HepG2 (cell line): ENCODE data around the gene DIS3L2. TPM values are rescaled to one million over a fixed set of nuclear protein-coding genes. Genes with fewer than 3 reads are reported as not detected.

Source experiments
- ATAC-seq: fragments of 200-7000 bp; cut with Tn5 transposase; 3 replicates; pipeline ENCODE4 v1.9.1; 2020; ENCODE audit warnings: mild to moderate bottlenecking, moderate library complexity
- BruUV-seq: library from RNA; stranded (reverse); fragments of 400-500 nt; replicated peaks from 2 replicates; lab custom pipeline; 2021; lab: Mats Ljungman, UMichigan
- CTCF ChIA-PET: fragments of 300-600 bp; formaldehyde crosslinking; extraction: SDS; loops from one replicate; lab custom pipeline; 2021; ENCODE audit warnings: low total read pairs, inconsistent platforms, low intra/inter-chr PET ratio; lab: Yijun Ruan, JAX
- POLR2A ChIA-PET: fragments of 350-600 bp; sonication (Branson Sonifier 250); formaldehyde crosslinking; loops from one replicate; lab custom pipeline; 2020; ENCODE audit warnings: antibody characterized with exemption, inconsistent platforms; lab: Yijun Ruan, JAX
- DNase-seq: peaks from one replicate; pipeline ENCODE4 v3.0.0-alpha.2; 2015; ENCODE audit warnings: low spot score
- FAIRE-seq: peaks from 3 replicates; lab custom pipeline; 2011; peaks lifted over from hg19 to GRCh38; lab: Jason Lieb, UNC
- H2AFZ ChIP-seq: one replicate; pipeline ENCODE4 v1.6.1; 2011; ENCODE audit warnings: low read length, inconsistent platforms
- H3K27ac ChIP-seq: fragments of 300-600 bp; 3 replicates; pipeline ENCODE4 v1.8.0; 2011; ENCODE audit warnings: mixed run types, mild to moderate bottlenecking, mixed read lengths, low read length, inconsistent platforms; ENCODE audit not compliant: insufficient read depth; ENCODE audit errors: extremely low read length
- H3K27me3 ChIP-seq, 2 experiments: fragments of 200-600 bp in 1 of 2; 2 replicates in 1 of 2; 3 replicates in 1 of 2; pipeline versions ENCODE4 v1.6.0 to v1.8.0; 2011; ENCODE audit warnings: low read length in 2 of 2, mild to moderate bottlenecking in 2 of 2, moderate library complexity in 2 of 2, inconsistent platforms in 1 of 2; ENCODE audit not compliant: insufficient read depth in 2 of 2, control insufficient read depth in 1 of 2
- H3K36me3 ChIP-seq, 2 experiments: fragments of 200-600 bp in 1 of 2; replicated peaks in 1 of 2; 2 replicates in 1 of 2; 3 replicates in 1 of 2; pipeline versions ENCODE4 v1.5.1 to v1.8.0; 2011; ENCODE audit warnings: low read length in 2 of 2, inconsistent platforms in 1 of 2; ENCODE audit not compliant: insufficient read depth in 2 of 2, control insufficient read depth in 1 of 2
- H3K4me1 ChIP-seq: 2 replicates; pipeline ENCODE4 v1.5.1; 2012; ENCODE audit warnings: low read length, inconsistent platforms; ENCODE audit not compliant: insufficient read depth
- H3K4me2 ChIP-seq: 2 replicates; pipeline ENCODE4 v1.6.0; 2011; ENCODE audit warnings: low read depth, low read length, inconsistent platforms
- H3K4me3 ChIP-seq, 3 experiments: fragments of 200-600 bp in 1 of 3; sonication (generic), shearing (Covaris generic) in 1 of 3; replicated peaks in 1 of 3; 2 replicates each; pipeline ENCODE4 v1.5.1; 2011 to 2016; ENCODE audit warnings: low read length in 3 of 3, inconsistent platforms in 2 of 3, low read depth in 2 of 3, mild to moderate bottlenecking in 2 of 3, control low read depth in 1 of 3, mixed read lengths in 1 of 3; ENCODE audit not compliant: insufficient read depth in 1 of 3
- H3K79me2 ChIP-seq: one replicate; pipeline ENCODE4 v1.6.1; 2011; ENCODE audit warnings: low read length, inconsistent platforms; ENCODE audit not compliant: insufficient read depth
- H3K9ac ChIP-seq: 2 replicates; pipeline ENCODE4 v1.6.0; 2011; ENCODE audit warnings: mild to moderate bottlenecking, low read depth, low read length, inconsistent platforms; ENCODE audit not compliant: insufficient read depth
- H3K9me3 ChIP-seq: 2 replicates; pipeline ENCODE4 v1.5.1; 2012; ENCODE audit warnings: mild to moderate bottlenecking, low read length
- H4K20me1 ChIP-seq: 2 replicates; pipeline ENCODE4 v1.6.0; 2011; ENCODE audit warnings: inconsistent platforms, mild to moderate bottlenecking, low read length, moderate library complexity; ENCODE audit not compliant: insufficient read depth
- AGO2 ChIP-seq: fragments of 200-400 bp; formaldehyde crosslinking; optimal IDR thresholded peaks from 2 replicates; pipeline ENCODE3; 2017; ENCODE audit warnings: mild to moderate bottlenecking, low read depth, low read length, moderate library complexity
- ARID3A ChIP-seq: IDR thresholded peaks from 2 replicates; pipeline ENCODE4 v1.6.1; 2012; ENCODE audit warnings: low read depth, low read length, improper control_type of control experiment
- GATAD2A ChIP-seq: IDR thresholded peaks from 2 replicates; pipeline ENCODE4 v1.6.1; 2016
- NFKBIZ ChIP-seq: IDR thresholded peaks from 2 replicates; pipeline ENCODE4 v1.6.1; 2018; ENCODE audit warnings: missing genetic modification reagents, missing compliant biosample characterization
- NR3C1 ChIP-seq: sonication (generic); formaldehyde crosslinking; IDR thresholded peaks from 2 replicates; pipeline ENCODE4 v1.4.0; 2020; ENCODE audit warnings: missing genetic modification reagents
- PCBP2 ChIP-seq: fragments of 200-400 bp; formaldehyde crosslinking; optimal IDR thresholded peaks from 2 replicates; pipeline ENCODE3; 2018; ENCODE audit warnings: low read length, low read depth; ENCODE audit not compliant: poor library complexity, severe bottlenecking
- POLR2AphosphoS2 ChIP-seq: IDR thresholded peaks from 2 replicates; pipeline ENCODE4 v1.6.1; 2011; ENCODE audit warnings: low read depth, low read length, improper control_type of control experiment
- SOX13 ChIP-seq, 3 experiments: fragments of 450-650 bp in 1 of 3; sonication (generic) in 1 of 3; formaldehyde crosslinking in 1 of 3; IDR thresholded peaks in 2 of 3; conservative IDR thresholded peaks in 1 of 3; 2 replicates each; pipeline versions ENCODE4 v1.5.0 to v1.6.1; 2016 to 2020; ENCODE audit warnings: antibody characterized with exemption in 1 of 3, mild to moderate bottlenecking in 1 of 3, missing compliant biosample characterization in 1 of 3, missing genetic modification reagents in 1 of 3, moderate library complexity in 1 of 3
- TCF7L2 ChIP-seq: IDR thresholded peaks from 2 replicates; pipeline ENCODE4 v1.6.1; 2011; ENCODE audit warnings: mild to moderate bottlenecking, low read depth, low read length, moderate library complexity
- U2AF1 ChIP-seq: fragments of 200-400 bp; formaldehyde crosslinking; optimal IDR thresholded peaks from 2 replicates; pipeline ENCODE3; 2017; ENCODE audit warnings: mild to moderate bottlenecking, low read depth, low read length
- ZMAT5 ChIP-seq: sonication (generic); formaldehyde crosslinking; IDR thresholded peaks from 2 replicates; pipeline ENCODE4 v1.5.0; 2020; ENCODE audit warnings: mild to moderate bottlenecking, low read depth, missing genetic modification reagents, borderline replicate concordance
- ZNF230 ChIP-seq: sonication (generic); formaldehyde crosslinking; IDR thresholded peaks from 2 replicates; pipeline ENCODE4 v1.4.0; 2020; ENCODE audit warnings: mild to moderate bottlenecking, missing genetic modification reagents
- ZNF292 ChIP-seq: sonication (generic); formaldehyde crosslinking; IDR thresholded peaks from 2 replicates; pipeline ENCODE4 v1.8.1; 2022; ENCODE audit warnings: mild to moderate bottlenecking, low read depth, missing genetic modification reagents, borderline replicate concordance
- WGBS: methylation state at CpG from one replicate; pipeline ENCODE4 v1.1.6; 2017; ENCODE audit warnings: low lambda C conversion rate; 5-methylcytosine and 5-hydroxymethylcytosine counted together
- in situ Hi-C: cut with HindIII; loops from 2 replicates; pipeline ENCODE4 v1.10.0; 2017; ENCODE audit warnings: low pct_unique_long_range_greater_than_20kb; ENCODE audit not compliant: extremely low pct_ligation_motif_present
- intact Hi-C: fragments of 100-400 bp; cut with micrococcal nuclease; formaldehyde crosslinking; loops from one replicate; pipeline ENCODE4 v1.10.0; 2022; ENCODE audit not compliant: unreplicated experiment
- polyA plus RNA-seq, 8 experiments: library from polyadenylated mRNA; depleted of rRNA in 3 of 8; stranded (reverse) in 7 of 8; unstranded in 1 of 8; fragments of >200 nt; fragmentation: Illumina TruSeq in 4 of 8; extraction: Trizol in 4 of 8; gene quantifications; 2 replicates each; pipeline versions ENCODE4 v1.2.1 to v1.2.3, GENCODE V29; 2011 to 2016; ENCODE audit warnings: low read depth in 4 of 8, missing spikeins in 1 of 8, mixed read lengths in 1 of 8; ENCODE audit not compliant: insufficient read depth in 1 of 8
- total RNA-seq, 5 experiments: library from RNA; depleted of rRNA; stranded (reverse); fragments of >200 nt; fragmentation: Illumina TruSeq; extraction: Trizol; gene quantifications; 2 replicates each; pipeline ENCODE4 v1.2.3, GENCODE V29; 2016; ENCODE audit warnings: low read depth in 1 of 5
- TF ChIP-seq, protein P1 (sequence below): IDR thresholded peaks from 2 replicates; pipeline ENCODE4 v1.6.1; 2012; ENCODE audit warnings: inconsistent platforms
- TF ChIP-seq, protein P2 (sequence below): sonication (generic); formaldehyde crosslinking; IDR thresholded peaks from 2 replicates; pipeline ENCODE4 v1.4.0; 2020; ENCODE audit warnings: missing genetic modification reagents
- TF ChIP-seq, protein P3 (sequence below): sonication (generic); formaldehyde crosslinking; IDR thresholded peaks from 2 replicates; pipeline ENCODE4 v1.5.1; 2020; ENCODE audit warnings: missing genetic modification reagents, mild to moderate bottlenecking, borderline replicate concordance
- TF ChIP-seq, protein P4 (sequence below): sonication (generic); formaldehyde crosslinking; IDR thresholded peaks from 2 replicates; pipeline ENCODE4 v1.4.0; 2020; ENCODE audit warnings: missing genetic modification reagents

DIS3L2 gene
- total and polyA plus RNA-seq, 2 of the 13 experiments (the other 11 are each of a cell fraction or from before 2014, with no cell fraction given), result 7.0 to 23.9 TPM

DNA sequence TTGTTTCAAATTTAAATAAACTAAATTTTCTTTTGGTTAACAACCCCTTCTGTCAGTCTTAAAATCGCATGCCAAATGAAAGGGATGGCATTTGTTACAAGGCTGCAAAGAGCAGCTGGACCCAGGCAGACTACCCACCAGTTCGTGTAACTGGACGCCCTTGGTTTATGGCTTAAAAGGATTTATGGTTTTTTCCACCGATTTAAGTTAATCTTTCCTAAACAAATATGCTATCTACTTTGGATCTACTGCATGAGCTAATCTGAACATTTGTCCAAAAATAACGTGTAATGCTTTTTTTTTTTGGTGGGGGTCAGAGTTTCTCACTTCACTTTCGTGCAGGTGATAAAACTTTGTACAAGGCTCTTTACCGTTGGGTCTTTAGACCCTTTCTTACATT, 62.9 kb downstream of the DIS3L2 start (continued):
- no peak for TF ChIP-seq ARID3A
- TF ChIP-seq, protein P1, sequence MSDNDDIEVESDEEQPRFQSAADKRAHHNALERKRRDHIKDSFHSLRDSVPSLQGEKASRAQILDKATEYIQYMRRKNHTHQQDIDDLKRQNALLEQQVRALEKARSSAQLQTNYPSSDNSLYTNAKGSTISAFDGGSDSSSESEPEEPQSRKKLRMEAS, result no peak
- TF ChIP-seq, all 625 proteins: peak for 0

- Histone ChIP-seq H3K36me3 (peaks cover 11 to 32% of the 10 kb centered on the region in 2 experiments), H3K4me1 (peaks cover 7% of the 10 kb centered on the region; the same call in 1 of the 2 replicates), H3K27ac (no peak overlapping the region), H3K9me3 (no peaks in the 10 kb centered on the region), H3K79me2 (no peaks in the 10 kb centered on the region), H4K20me1 (no peaks in the 10 kb centered on the region), H3K4me3 (no peak overlapping the region), H3K4me2 (no peak overlapping the region), H3K27me3 (no peaks in the 10 kb centered on the region), H3K9ac (no peak overlapping the region), H2AFZ (no peak overlapping the region)
- ATAC-seq, result no peak
- no peak for FAIRE-seq
- 89% methylated on average over 2 of the region's 2 CpGs for WGBS
- no peak for DNase-seq
- intact Hi-C loops, result no loop called here
- ChIA-PET CTCF (no interaction called here), POLR2A (no interaction called here)
- no TSS peak for BruUV-seq
- in situ Hi-C loops, result no loop called here
- TF ChIP-seq NFKBIZ (CRISPR knock-in tag) (no peak), ZNF292 (CRISPR knock-in tag) (no peak), AGO2 (no peak), TCF7L2 (no peak), PCBP2 (no peak), ZMAT5 (CRISPR knock-in tag) (no peak), NR3C1 (no peak), U2AF1 (no peak), POLR2AphosphoS2 (no peak), SOX13 (IDR thresholded peaks at IDR 0.05) (no peak), SOX13 (CRISPR knock-in tag; conservative IDR thresholded peaks at IDR 0.05 in 1 of 2, IDR thresholded peaks at IDR 0.05 in 1 of 2) (no peak), GATAD2A (no peak), ZNF230 (no peak)
- TF ChIP-seq, protein P2, sequence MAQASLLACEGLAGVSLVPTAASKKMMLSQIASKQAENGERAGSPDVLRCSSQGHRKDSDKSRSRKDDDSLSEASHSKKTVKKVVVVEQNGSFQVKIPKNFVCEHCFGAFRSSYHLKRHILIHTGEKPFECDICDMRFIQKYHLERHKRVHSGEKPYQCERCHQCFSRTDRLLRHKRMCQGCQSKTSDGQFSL (CRISPR knock-in tag), result no peak
- TF ChIP-seq, protein P3, sequence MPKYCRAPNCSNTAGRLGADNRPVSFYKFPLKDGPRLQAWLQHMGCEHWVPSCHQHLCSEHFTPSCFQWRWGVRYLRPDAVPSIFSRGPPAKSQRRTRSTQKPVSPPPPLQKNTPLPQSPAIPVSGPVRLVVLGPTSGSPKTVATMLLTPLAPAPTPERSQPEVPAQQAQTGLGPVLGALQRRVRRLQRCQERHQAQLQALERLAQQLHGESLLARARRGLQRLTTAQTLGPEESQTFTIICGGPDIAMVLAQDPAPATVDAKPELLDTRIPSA (CRISPR knock-in tag), result no peak
- TF ChIP-seq, protein P4, sequence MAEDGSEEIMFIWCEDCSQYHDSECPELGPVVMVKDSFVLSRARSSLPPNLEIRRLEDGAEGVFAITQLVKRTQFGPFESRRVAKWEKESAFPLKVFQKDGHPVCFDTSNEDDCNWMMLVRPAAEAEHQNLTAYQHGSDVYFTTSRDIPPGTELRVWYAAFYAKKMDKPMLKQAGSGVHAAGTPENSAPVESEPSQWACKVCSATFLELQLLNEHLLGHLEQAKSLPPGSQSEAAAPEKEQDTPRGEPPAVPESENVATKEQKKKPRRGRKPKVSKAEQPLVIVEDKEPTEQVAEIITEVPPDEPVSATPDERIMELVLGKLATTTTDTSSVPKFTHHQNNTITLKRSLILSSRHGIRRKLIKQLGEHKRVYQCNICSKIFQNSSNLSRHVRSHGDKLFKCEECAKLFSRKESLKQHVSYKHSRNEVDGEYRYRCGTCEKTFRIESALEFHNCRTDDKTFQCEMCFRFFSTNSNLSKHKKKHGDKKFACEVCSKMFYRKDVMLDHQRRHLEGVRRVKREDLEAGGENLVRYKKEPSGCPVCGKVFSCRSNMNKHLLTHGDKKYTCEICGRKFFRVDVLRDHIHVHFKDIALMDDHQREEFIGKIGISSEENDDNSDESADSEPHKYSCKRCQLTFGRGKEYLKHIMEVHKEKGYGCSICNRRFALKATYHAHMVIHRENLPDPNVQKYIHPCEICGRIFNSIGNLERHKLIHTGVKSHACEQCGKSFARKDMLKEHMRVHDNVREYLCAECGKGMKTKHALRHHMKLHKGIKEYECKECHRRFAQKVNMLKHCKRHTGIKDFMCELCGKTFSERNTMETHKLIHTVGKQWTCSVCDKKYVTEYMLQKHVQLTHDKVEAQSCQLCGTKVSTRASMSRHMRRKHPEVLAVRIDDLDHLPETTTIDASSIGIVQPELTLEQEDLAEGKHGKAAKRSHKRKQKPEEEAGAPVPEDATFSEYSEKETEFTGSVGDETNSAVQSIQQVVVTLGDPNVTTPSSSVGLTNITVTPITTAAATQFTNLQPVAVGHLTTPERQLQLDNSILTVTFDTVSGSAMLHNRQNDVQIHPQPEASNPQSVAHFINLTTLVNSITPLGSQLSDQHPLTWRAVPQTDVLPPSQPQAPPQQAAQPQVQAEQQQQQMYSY (CRISPR knock-in tag), result no peak
Measured at GRCh38 chr2:232026910-232027309, 65.4 kb downstream of the DIS3L2 start.
